Panc1 (cell line): ENCODE results near the gene AMPH. TPM values are rescaled to one million over a fixed set of nuclear protein-coding genes. Genes with fewer than 3 reads are reported as not detected.

Experiments
- ATAC-seq: fragments of 200-7000 bp; cut with Tn5 transposase; 2 replicates; pipeline ENCODE4 v1.9.1; 2020; ENCODE audit warnings: mild to moderate bottlenecking, moderate library complexity
- BruUV-seq: library from RNA; stranded (reverse); fragments of 400-500 nt; replicated peaks from 2 replicates; lab custom pipeline; 2021; lab: Mats Ljungman, UMichigan
- CTCF ChIA-PET: fragments of 300-600 bp; sonication (Branson Sonifier 250); formaldehyde crosslinking; loops from one replicate; lab custom pipeline; 2022; ENCODE audit warnings: antibody characterized with exemption; lab: Charles Lee
- POLR2A ChIA-PET: fragments of 300-600 bp; sonication (Branson Sonifier 250); formaldehyde crosslinking; loops from one replicate; lab custom pipeline; 2022; ENCODE audit warnings: antibody characterized with exemption; lab: Charles Lee
- DNase-seq: peaks from one replicate; pipeline ENCODE4 v3.0.0-alpha.2; 2010; ENCODE audit warnings: low read depth, low spot score
- H3K27ac ChIP-seq: 2 replicates; pipeline ENCODE4 v1.5.1; 2011; ENCODE audit warnings: mild to moderate bottlenecking, low read length, inconsistent platforms
- H3K27me3 ChIP-seq: fragments of 200-500 bp; sonication (Bioruptor generic); 2 replicates; pipeline ENCODE4 v1.6.0; 2014; ENCODE audit warnings: low read length, inconsistent platforms; ENCODE audit not compliant: control insufficient read depth, insufficient read depth
- H3K36me3 ChIP-seq: fragments of 200-500 bp; sonication (Bioruptor generic); 2 replicates; pipeline ENCODE4 v1.5.1; 2014; ENCODE audit warnings: inconsistent platforms, mild to moderate bottlenecking, low read length, moderate library complexity; ENCODE audit not compliant: control insufficient read depth, insufficient read depth
- H3K4me1 ChIP-seq: 2 replicates; pipeline ENCODE4 v1.5.1; 2011; ENCODE audit warnings: inconsistent platforms, mild to moderate bottlenecking, low read length, moderate library complexity; ENCODE audit not compliant: control insufficient read depth, insufficient read depth
- H3K4me3 ChIP-seq, 2 experiments: 2 replicates each; pipeline ENCODE4 v1.5.1; 2011 to 2012; ENCODE audit warnings: low read depth in 2 of 2, low read length in 2 of 2, mild to moderate bottlenecking in 2 of 2, inconsistent platforms in 1 of 2, moderate library complexity in 1 of 2
- H3K9me3 ChIP-seq: fragments of 200-500 bp; sonication (Bioruptor generic); 2 replicates; pipeline ENCODE4 v1.5.1; 2014; ENCODE audit warnings: low read depth, mild to moderate bottlenecking, inconsistent platforms, low read length, moderate library complexity; ENCODE audit not compliant: control insufficient read depth, insufficient read depth
- CTCF ChIP-seq: fragments of 450-650 bp; IDR thresholded peaks from 2 replicates; pipeline ENCODE4 v1.5.1; 2017; ENCODE audit warnings: mild to moderate bottlenecking
- POLR2AphosphoS5 ChIP-seq: IDR thresholded peaks from 2 replicates; pipeline ENCODE4 v1.6.1; 2012; ENCODE audit warnings: mild to moderate bottlenecking, low read depth, low read length, moderate library complexity
- SIN3A ChIP-seq: IDR thresholded peaks from 2 replicates; pipeline ENCODE4 v1.6.1; 2012; ENCODE audit warnings: low read depth, mild to moderate bottlenecking, low read length, moderate library complexity, borderline replicate concordance; ENCODE audit not compliant: insufficient read depth
- TCF7L2 ChIP-seq: IDR thresholded peaks from 2 replicates; pipeline ENCODE4 v1.6.1; 2011; ENCODE audit warnings: mild to moderate bottlenecking, low read depth, low read length, inconsistent platforms
- in situ Hi-C: cut with HindIII; loops from 2 replicates; pipeline ENCODE4 v1.10.0; 2016; ENCODE audit warnings: low sequenced_read_pairs, low pct_unique_long_range_greater_than_20kb
- intact Hi-C: fragments of 100-400 bp; cut with micrococcal nuclease; formaldehyde crosslinking; loops from one replicate; pipeline ENCODE4 v1.10.0; 2022; ENCODE audit not compliant: unreplicated experiment
- total RNA-seq: library from RNA; stranded (reverse); gene quantifications from one replicate; pipeline ENCODE4 v1.2.1, GENCODE V29; 2021; ENCODE audit not compliant: unreplicated experiment
- TF ChIP-seq, protein P1 (sequence below), 2 experiments: IDR thresholded peaks; 2 replicates each; pipeline ENCODE4 v1.6.1; 2011 to 2012; ENCODE audit warnings: low read depth in 2 of 2, control low read depth in 1 of 2, low read length in 1 of 2, mild to moderate bottlenecking in 1 of 2, moderate library complexity in 1 of 2; ENCODE audit not compliant: insufficient read depth in 1 of 2

AMPH gene
- total RNA-seq, 1 experiment from 2014 or later: not detected

GRCh38 chr7:38492010-38492409 is 139.2 kb downstream of the AMPH start:
- BruUV-seq: no TSS peak
- no peak for ATAC-seq
- no peak for DNase-seq

DNA sequence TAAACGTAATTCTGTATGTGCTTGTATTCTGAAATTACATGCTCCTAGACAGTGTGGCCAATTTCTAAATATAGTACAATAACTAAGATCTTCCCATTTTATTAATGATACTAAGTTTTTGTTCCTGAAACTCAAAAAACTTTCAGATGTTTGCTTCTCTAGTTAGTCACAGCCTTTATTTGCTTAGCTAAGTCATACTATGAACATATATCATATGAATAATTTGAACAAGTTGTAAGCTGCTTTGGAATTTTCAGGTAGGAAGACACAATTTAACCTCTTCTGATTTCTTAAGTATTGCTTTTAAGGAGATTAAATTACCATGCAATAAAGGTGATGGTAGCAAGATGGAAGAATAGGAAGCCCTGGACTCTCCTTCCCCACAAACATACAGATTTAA is 148.7 kb downstream of the AMPH start:
- ATAC-seq (no peak), DNase-seq (peak; percentile 7)
- H3K27me3 ChIP-seq: no peaks in the 10 kb centered on the region
- H3K4me1 ChIP-seq: no peaks in the 10 kb centered on the region
- H3K9me3 ChIP-seq: no peaks in the 10 kb centered on the region
- intact Hi-C loops (no loop called here), in situ Hi-C loops (no loop called here)
- no peak overlapping the region for H3K27ac ChIP-seq
- POLR2A ChIA-PET: interaction anchor here (0.6 kb wide), 1 partner anchor 1114 kb away, joined by 3 read pairs; no protein-coding TSS in a partner anchor
- no TSS peak for BruUV-seq
- CTCF ChIA-PET: no interaction called here
- no peak overlapping the region for H3K4me3 ChIP-seq
- no peaks in the 10 kb centered on the region for H3K36me3 ChIP-seq
- TF ChIP-seq TCF7L2 (no peak), CTCF (no peak), SIN3A (no peak), POLR2AphosphoS5 (no peak)
- TF ChIP-seq, protein P1, sequence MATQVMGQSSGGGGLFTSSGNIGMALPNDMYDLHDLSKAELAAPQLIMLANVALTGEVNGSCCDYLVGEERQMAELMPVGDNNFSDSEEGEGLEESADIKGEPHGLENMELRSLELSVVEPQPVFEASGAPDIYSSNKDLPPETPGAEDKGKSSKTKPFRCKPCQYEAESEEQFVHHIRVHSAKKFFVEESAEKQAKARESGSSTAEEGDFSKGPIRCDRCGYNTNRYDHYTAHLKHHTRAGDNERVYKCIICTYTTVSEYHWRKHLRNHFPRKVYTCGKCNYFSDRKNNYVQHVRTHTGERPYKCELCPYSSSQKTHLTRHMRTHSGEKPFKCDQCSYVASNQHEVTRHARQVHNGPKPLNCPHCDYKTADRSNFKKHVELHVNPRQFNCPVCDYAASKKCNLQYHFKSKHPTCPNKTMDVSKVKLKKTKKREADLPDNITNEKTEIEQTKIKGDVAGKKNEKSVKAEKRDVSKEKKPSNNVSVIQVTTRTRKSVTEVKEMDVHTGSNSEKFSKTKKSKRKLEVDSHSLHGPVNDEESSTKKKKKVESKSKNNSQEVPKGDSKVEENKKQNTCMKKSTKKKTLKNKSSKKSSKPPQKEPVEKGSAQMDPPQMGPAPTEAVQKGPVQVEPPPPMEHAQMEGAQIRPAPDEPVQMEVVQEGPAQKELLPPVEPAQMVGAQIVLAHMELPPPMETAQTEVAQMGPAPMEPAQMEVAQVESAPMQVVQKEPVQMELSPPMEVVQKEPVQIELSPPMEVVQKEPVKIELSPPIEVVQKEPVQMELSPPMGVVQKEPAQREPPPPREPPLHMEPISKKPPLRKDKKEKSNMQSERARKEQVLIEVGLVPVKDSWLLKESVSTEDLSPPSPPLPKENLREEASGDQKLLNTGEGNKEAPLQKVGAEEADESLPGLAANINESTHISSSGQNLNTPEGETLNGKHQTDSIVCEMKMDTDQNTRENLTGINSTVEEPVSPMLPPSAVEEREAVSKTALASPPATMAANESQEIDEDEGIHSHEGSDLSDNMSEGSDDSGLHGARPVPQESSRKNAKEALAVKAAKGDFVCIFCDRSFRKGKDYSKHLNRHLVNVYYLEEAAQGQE (IDR thresholded peaks at IDR 0.05; ENCODE audit: insufficient read depth in 1 of 2, low read depth in 2 of 2, low read length in 1 of 2): no peak

More at GRCh38 chr7:38492010-38492409, 139.2 kb downstream of the AMPH start:
- in situ Hi-C loops (no loop called here), intact Hi-C loops (no loop called here)
- Histone ChIP-seq H3K27me3 (no peaks in the 10 kb centered on the region), H3K4me1 (no peaks in the 10 kb centered on the region), H3K36me3 (no peaks in the 10 kb centered on the region), H3K27ac (no peak overlapping the region), H3K9me3 (no peaks in the 10 kb centered on the region), H3K4me3 (no peak overlapping the region)
- ChIA-PET POLR2A (no interaction called here), CTCF (no interaction called here)
- TF ChIP-seq POLR2AphosphoS5: no peak
- no peak for TF ChIP-seq CTCF
- TF ChIP-seq, protein P1 (IDR thresholded peaks at IDR 0.05; ENCODE audit: insufficient read depth in 1 of 2, low read depth in 2 of 2, low read length in 1 of 2): no peak
- TF ChIP-seq SIN3A: no peak
- TF ChIP-seq TCF7L2: no peak
